ENCODE results near the gene HERPUD1.

The HERPUD1 gene

GRCh38 chr16:56988948-56989945, 57.3 kb downstream of the HERPUD1 start, which contains the start of gene NLRC5 (continued):
- TF ChIP-seq CTCF (tag by site-specific recombination; IDR thresholded peaks at IDR 0.05) (peak; percentile 51; the same call in 1 of the 2 replicates), ZNF26 (tag by site-specific recombination; IDR thresholded peaks at IDR 0.05) (no peak), MYNN (tag by site-specific recombination; IDR thresholded peaks at IDR 0.05; ENCODE audit: borderline replicate concordance) (no peak), ZNF629 (tag by site-specific recombination; IDR thresholded peaks at IDR 0.05) (peak; percentile 64; the same call in 1 of the 2 replicates), ZEB2 (tag by site-specific recombination; IDR thresholded peaks at IDR 0.05) (peak; percentile 69; the same call in 1 of the 2 replicates), ZSCAN16 (tag by site-specific recombination; IDR thresholded peaks at IDR 0.05) (no peak), ZNF174 (tag by site-specific recombination; IDR thresholded peaks at IDR 0.05) (no peak), ZNF561 (tag by site-specific recombination; IDR thresholded peaks at IDR 0.05; ENCODE audit: borderline replicate concordance) (no peak; the same call in 1 of the 2 replicates), ZNF704 (tag by site-specific recombination; IDR thresholded peaks at IDR 0.05) (no peak), ZBTB17 (tag by site-specific recombination; IDR thresholded peaks at IDR 0.05) (peak; percentile 98), ZNF112 (tag by site-specific recombination; IDR thresholded peaks at IDR 0.05) (no peak), GLI2 (tag by site-specific recombination; IDR thresholded peaks at IDR 0.05; ENCODE audit: borderline replicate concordance, low read depth) (no peak), GLIS1 (tag by site-specific recombination; IDR thresholded peaks at IDR 0.05) (peak; percentile 12; the same call in 1 of the 2 replicates), PRDM10 (tag by site-specific recombination; IDR thresholded peaks at IDR 0.05) (peak; percentile 85), PRDM6 (tag by site-specific recombination; IDR thresholded peaks at IDR 0.05) (no peak), ZNF600 (tag by site-specific recombination; IDR thresholded peaks at IDR 0.05) (peak; percentile 82), ZNF24 (tag by site-specific recombination; IDR thresholded peaks at IDR 0.05) (0 out of 2 replicates have a peak, but pooled peaks have one; percentile 56), KLF17 (tag by site-specific recombination; IDR thresholded peaks at IDR 0.05) (peak; percentile 71; the same call in 1 of the 2 replicates), ZNF830 (tag by site-specific recombination; IDR thresholded peaks at IDR 0.05; ENCODE audit: low read depth) (no peak), ZNF560 (tag by site-specific recombination; IDR thresholded peaks at IDR 0.05; ENCODE audit: borderline replicate concordance) (no peak), BCL11A (tag by site-specific recombination; IDR thresholded peaks at IDR 0.05; ENCODE audit: low read depth) (0 out of 2 replicates have a peak, but pooled peaks have one; percentile 20), HOXC10 (CRISPR knock-in tag; IDR thresholded peaks at IDR 0.05) (no peak), KLF10 (tag by site-specific recombination; IDR thresholded peaks at IDR 0.05) (no peak), WT1 (tag by site-specific recombination; IDR thresholded peaks at IDR 0.05) (0 out of 2 replicates have a peak, but pooled peaks have one; percentile 8), ZBTB48 (tag by site-specific recombination; IDR thresholded peaks at IDR 0.05) (no peak), REPIN1 (tag by site-specific recombination; IDR thresholded peaks at IDR 0.05; ENCODE audit: low read depth) (peak; percentile 58; the same call in 1 of the 2 replicates), ZFHX2 (tag by site-specific recombination; conservative IDR thresholded peaks at IDR 0.05) (peak; percentile 44; the same call in 1 of the 2 replicates)

Measured in HEK293 (cell line).